RWPE2 (cell line): ENCODE data around the gene TMEM52B.

Experiments
- ATAC-seq: fragments of 200-7000 bp; cut with Tn5 transposase; 3 replicates; pipeline ENCODE4 v1.9.1; 2021; ENCODE audit warnings: low read depth
- DNase-seq: peaks from one replicate; pipeline ENCODE4 v3.0.0-alpha.2; 2020; ENCODE audit warnings: low spot score
- H3K27ac ChIP-seq: fragments of 450-650 bp; 2 replicates; pipeline ENCODE4 v1.5.1; 2017; ENCODE audit warnings: mild to moderate bottlenecking; ENCODE audit not compliant: poor library complexity, severe bottlenecking
- H3K27me3 ChIP-seq: fragments of 250-450 bp; sonication (Bioruptor Pico); 2 replicates; pipeline ENCODE4 v1.5.1; 2021; ENCODE audit warnings: mild to moderate bottlenecking, moderate library complexity; ENCODE audit not compliant: insufficient read depth, poor library complexity, severe bottlenecking
- H3K36me3 ChIP-seq: fragments of 250-450 bp; sonication (Bioruptor Pico); 2 replicates; pipeline ENCODE4 v1.5.1; 2020; ENCODE audit warnings: low read depth, mild to moderate bottlenecking, moderate library complexity
- H3K4me1 ChIP-seq: fragments of 250-450 bp; sonication (Bioruptor Pico); 2 replicates; pipeline ENCODE4 v1.5.1; 2021; ENCODE audit warnings: mild to moderate bottlenecking, moderate library complexity; ENCODE audit not compliant: insufficient read depth, poor library complexity, severe bottlenecking
- H3K4me3 ChIP-seq: fragments of 250-450 bp; sonication (Bioruptor Pico); 2 replicates; pipeline ENCODE4 v1.5.1; 2021; ENCODE audit warnings: mild to moderate bottlenecking, moderate library complexity; ENCODE audit not compliant: severe bottlenecking
- H3K9me3 ChIP-seq: fragments of 250-450 bp; sonication (Bioruptor Pico); 2 replicates; pipeline ENCODE4 v1.5.1; 2021; ENCODE audit warnings: mild to moderate bottlenecking, moderate library complexity; ENCODE audit not compliant: severe bottlenecking
- TF ChIP-seq, protein P1 (sequence below): fragments of 450-650 bp; IDR thresholded peaks from one replicate; pipeline ENCODE4 v1.5.1; 2017; ENCODE audit warnings: mild to moderate bottlenecking, moderate library complexity; ENCODE audit not compliant: poor library complexity, severe bottlenecking

The TMEM52B gene

GRCh38 chr12:10153271-10154144, 25.3 kb upstream of the TMEM52B start:
- Histone ChIP-seq H3K27me3 (no peaks in the 10 kb centered on the region), H3K4me3 (peak overlapping the region; percentile 30), H3K9me3 (no peaks in the 10 kb centered on the region), H3K4me1 (no peaks in the 10 kb centered on the region), H3K36me3 (no peaks in the 10 kb centered on the region), H3K27ac (no peak overlapping the region)
- ATAC-seq: peak; percentile 65
- no peak for DNase-seq
- TF ChIP-seq, protein P1, sequence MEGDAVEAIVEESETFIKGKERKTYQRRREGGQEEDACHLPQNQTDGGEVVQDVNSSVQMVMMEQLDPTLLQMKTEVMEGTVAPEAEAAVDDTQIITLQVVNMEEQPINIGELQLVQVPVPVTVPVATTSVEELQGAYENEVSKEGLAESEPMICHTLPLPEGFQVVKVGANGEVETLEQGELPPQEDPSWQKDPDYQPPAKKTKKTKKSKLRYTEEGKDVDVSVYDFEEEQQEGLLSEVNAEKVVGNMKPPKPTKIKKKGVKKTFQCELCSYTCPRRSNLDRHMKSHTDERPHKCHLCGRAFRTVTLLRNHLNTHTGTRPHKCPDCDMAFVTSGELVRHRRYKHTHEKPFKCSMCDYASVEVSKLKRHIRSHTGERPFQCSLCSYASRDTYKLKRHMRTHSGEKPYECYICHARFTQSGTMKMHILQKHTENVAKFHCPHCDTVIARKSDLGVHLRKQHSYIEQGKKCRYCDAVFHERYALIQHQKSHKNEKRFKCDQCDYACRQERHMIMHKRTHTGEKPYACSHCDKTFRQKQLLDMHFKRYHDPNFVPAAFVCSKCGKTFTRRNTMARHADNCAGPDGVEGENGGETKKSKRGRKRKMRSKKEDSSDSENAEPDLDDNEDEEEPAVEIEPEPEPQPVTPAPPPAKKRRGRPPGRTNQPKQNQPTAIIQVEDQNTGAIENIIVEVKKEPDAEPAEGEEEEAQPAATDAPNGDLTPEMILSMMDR: peak; percentile 73

- no peaks in the 10 kb centered on the region for H3K36me3 ChIP-seq
- H3K4me1 ChIP-seq: no peaks in the 10 kb centered on the region
- no peak for DNase-seq
- H3K4me3 ChIP-seq: no peak overlapping the region
- H3K27ac ChIP-seq: no peak overlapping the region
- no peaks in the 10 kb centered on the region for H3K9me3 ChIP-seq
- ATAC-seq: no peak
- TF ChIP-seq, protein P1: no peak
- no peaks in the 10 kb centered on the region for H3K27me3 ChIP-seq
Observed at GRCh38 chr12:10154145-10154496, 24.7 kb upstream of the TMEM52B start.

DNA sequence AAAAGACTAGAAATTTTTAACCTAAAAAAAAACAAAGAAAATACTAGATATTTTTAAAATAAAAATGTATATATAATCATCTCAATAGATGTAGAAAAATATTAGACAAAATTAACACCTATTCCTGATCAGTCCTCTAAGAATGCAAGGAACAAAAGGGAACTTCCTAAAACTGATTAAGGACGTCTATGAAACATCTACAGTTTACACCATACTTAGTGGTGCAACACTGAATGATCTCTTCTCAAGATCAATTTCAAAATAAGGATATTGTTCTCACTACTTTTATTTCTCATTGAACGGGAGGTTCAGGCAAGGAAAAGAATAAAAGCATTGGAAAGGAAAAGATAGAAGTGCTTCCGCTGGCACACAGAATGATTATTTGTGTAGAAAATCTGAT, 22.9 kb upstream of the TMEM52B start:
- Histone ChIP-seq H3K27ac (no peak overlapping the region), H3K9me3 (no peaks in the 10 kb centered on the region), H3K4me1 (no peaks in the 10 kb centered on the region), H3K36me3 (no peaks in the 10 kb centered on the region), H3K4me3 (no peak overlapping the region), H3K27me3 (no peaks in the 10 kb centered on the region)
- no peak for DNase-seq
- TF ChIP-seq, protein P1: no peak
- no peak for ATAC-seq

GRCh38 chr12:10158406-10158805, 20.4 kb upstream of the TMEM52B start:
- H3K9me3 ChIP-seq: no peaks in the 10 kb centered on the region
- no peak overlapping the region for H3K27ac ChIP-seq
- no peak overlapping the region for H3K4me3 ChIP-seq
- no peaks in the 10 kb centered on the region for H3K36me3 ChIP-seq
- H3K27me3 ChIP-seq: no peaks in the 10 kb centered on the region
- H3K4me1 ChIP-seq: no peaks in the 10 kb centered on the region
- DNase-seq (no peak), ATAC-seq (no peak)
- TF ChIP-seq, protein P1: no peak

GRCh38 chr12:10159280-10159679, 19.6 kb upstream of the TMEM52B start:
- no peaks in the 10 kb centered on the region for H3K27me3 ChIP-seq
- TF ChIP-seq, protein P1: no peak
- no peaks in the 10 kb centered on the region for H3K9me3 ChIP-seq
- H3K4me3 ChIP-seq: no peak overlapping the region
- DNase-seq (no peak), ATAC-seq (no peak)
- no peak overlapping the region for H3K27ac ChIP-seq
- H3K36me3 ChIP-seq: no peaks in the 10 kb centered on the region
- H3K4me1 ChIP-seq: no peaks in the 10 kb centered on the region
